Small intestine (tissue), 16 donors: Measurements from ENCODE around the gene PRICKLE2. TPM values are rescaled to one million over a fixed set of nuclear protein-coding genes. Genes with fewer than 3 reads are reported as not detected.

Source experiments
- DNase-seq, 2 donors: peaks; one replicate each; pipeline versions ENCODE4 v3.0.0 to v3.0.0-alpha.2; 2013
- FAIRE-seq: peaks from 2 replicates; lab custom pipeline; 2012; peaks lifted over from hg19 to GRCh38; lab: Jason Lieb, UNC
- H3K27ac ChIP-seq, 3 donors: one replicate each; pipeline ENCODE4 v1.5.1; 2013; ENCODE audit warnings: low read length in 2 of 3, mild to moderate bottlenecking in 2 of 3, control low read depth in 1 of 3, inconsistent platforms in 1 of 3, low read depth in 1 of 3, moderate library complexity in 1 of 3
- H3K27me3 ChIP-seq, 3 donors: one replicate each; pipeline ENCODE4 v1.6.1; 2013; ENCODE audit warnings: low read length in 3 of 3, inconsistent platforms in 1 of 3; ENCODE audit not compliant: control insufficient read depth in 3 of 3, insufficient read depth in 3 of 3
- H3K36me3 ChIP-seq, 3 donors: one replicate each; pipeline ENCODE4 v1.6.1; 2013; ENCODE audit warnings: low read length in 3 of 3, inconsistent platforms in 1 of 3, low read depth in 1 of 3, mild to moderate bottlenecking in 1 of 3, moderate library complexity in 1 of 3; ENCODE audit not compliant: control insufficient read depth in 3 of 3, insufficient read depth in 2 of 3
- H3K4me1 ChIP-seq, 3 donors: one replicate each; pipeline ENCODE4 v1.6.1; 2013; ENCODE audit warnings: low read length in 2 of 3, inconsistent platforms in 1 of 3, low read depth in 1 of 3, mild to moderate bottlenecking in 1 of 3, moderate library complexity in 1 of 3; ENCODE audit not compliant: control insufficient read depth in 3 of 3, insufficient read depth in 2 of 3
- H3K4me3 ChIP-seq, 3 donors: one replicate each; pipeline ENCODE4 v1.5.1; 2013; ENCODE audit warnings: low read length in 3 of 3, control low read depth in 1 of 3, inconsistent platforms in 1 of 3, low read depth in 1 of 3, mild to moderate bottlenecking in 1 of 3, moderate library complexity in 1 of 3
- H3K9me3 ChIP-seq, 2 donors: one replicate each; pipeline ENCODE4 v1.6.1; 2013; ENCODE audit warnings: low read depth in 1 of 2, low read length in 1 of 2; ENCODE audit not compliant: control insufficient read depth in 2 of 2, insufficient read depth in 1 of 2
- WGBS, 3 donors: extraction: QIAGEN DNeasy Blood & Tissue Kit; methylation state at CpG; one replicate each; pipeline ENCODE4 v1.1.7; 2013; 5-methylcytosine and 5-hydroxymethylcytosine counted together
- long read RNA-seq, 10 donors: transcript quantifications; one replicate each; lab custom pipeline, GENCODE V29; 2026
- polyA plus RNA-seq, 4 donors: library from polyadenylated mRNA; stranded (reverse) in 3 of 4; unstranded in 1 of 4; fragments of 200-250 nt in 3 of 4; fragments of 120-200 nt in 1 of 4; gene quantifications; one replicate each; pipeline versions ENCODE4 v1.2.1 to v1.2.3, GENCODE V29; 2013
- donor health status: healthy with polysubstance abuse.
- donor health status: control.
- donor health status: control.
- donor health status: Bipolar disorder and iron deficiency.
- donor health status: healthy.

PRICKLE2 gene
- 1 to 10 TPM in 2 of 4 donors, under 1 TPM in 1, not detected in 1; 0.54 to 3.7 (median 2.5) TPM for polyA plus RNA-seq
- long read RNA-seq, donor 1 = 0 reads
- long read RNA-seq, donor 2, full-length matches to known transcripts = 4 of 4 reads
- long read RNA-seq, donor 2, partial matches to known transcripts = 0 of 4 reads
- long read RNA-seq, donor 2, other reads (novel, unspliced or antisense) = 0 of 4 reads
- long read RNA-seq, donor 3, full-length matches to known transcripts = 9 of 9 reads
- long read RNA-seq, donor 3, partial matches to known transcripts = 0 of 9 reads
- long read RNA-seq, donor 3, other reads (novel, unspliced or antisense) = 0 of 9 reads
- long read RNA-seq, donor 4 = 0 reads
- long read RNA-seq, donor 5, full-length matches to known transcripts = 1 of 1 reads
- long read RNA-seq, donor 5, partial matches to known transcripts = 0 of 1 reads
- long read RNA-seq, donor 5, other reads (novel, unspliced or antisense) = 0 of 1 reads
- long read RNA-seq, donor 6, full-length matches to known transcripts = 4 of 4 reads
- long read RNA-seq, donor 6, partial matches to known transcripts = 0 of 4 reads
- long read RNA-seq, donor 6, other reads (novel, unspliced or antisense) = 0 of 4 reads
- long read RNA-seq, donor 7 = 0 reads
- long read RNA-seq, donor 8, full-length matches to known transcripts = 1 of 1 reads
- long read RNA-seq, donor 8, partial matches to known transcripts = 0 of 1 reads
- long read RNA-seq, donor 8, other reads (novel, unspliced or antisense) = 0 of 1 reads
- long read RNA-seq, donor 9, full-length matches to known transcripts = 3 of 3 reads
- long read RNA-seq, donor 9, partial matches to known transcripts = 0 of 3 reads
- long read RNA-seq, donor 9, other reads (novel, unspliced or antisense) = 0 of 3 reads
- long read RNA-seq, donor 10, full-length matches to known transcripts = 36 of 43 reads
- long read RNA-seq, donor 10, partial matches to known transcripts = 7 of 43 reads
- long read RNA-seq, donor 10, other reads (novel, unspliced or antisense) = 0 of 43 reads

- whole genome bisulfite sequencing, 3 donors = 20 to 24% (median 20%) methylated on average over 13 of the region's 13 CpGs
- Histone ChIP-seq H3K27me3 (no peaks in the 10 kb centered on the region), H3K9me3 (no peaks in the 10 kb centered on the region), H3K27ac (peak within 1 kb of the TSS in 2 of 3 donors; percentile 75 to 78), H3K36me3 (no peaks in the 10 kb centered on the region), H3K4me3 (peak within 1 kb of the TSS in 1 of 3 donors; percentile 36), H3K4me1 (peaks cover 0 to 9% (median 7%) of the 10 kb centered on the region in 3 donors)
- DNase-seq = peak; percentile 33 to 43
- no peak for FAIRE-seq
Observed at GRCh38 chr3:64224826-64225610, at the start of gene PRICKLE2. Gene PRICKLE2, minus strand, starts transcription at chr3:64225466. Its CDS starts 26,539 bp downstream, at chr3:64198927.

- 89 to 91% (median 89%) methylated on average over 3 of the region's 3 CpGs for WGBS, 3 donors
- H3K36me3 ChIP-seq = no peaks in the 10 kb centered on the region
- no peak for FAIRE-seq
Observed at GRCh38 chr3:64272842-64273241, 47.6 kb upstream of the PRICKLE2 start.

GRCh38 chr3:64272271-64272670 lies 47.0 kb upstream of the PRICKLE2 start:
- FAIRE-seq (no peak), DNase-seq (no peak)
- WGBS, 3 donors = 94 to 96% (median 94%) methylated on average over 2 of the region's 2 CpGs
- no peaks in the 10 kb centered on the region for H3K4me1 ChIP-seq
- H3K4me3 ChIP-seq = no peak overlapping the region
- no peaks in the 10 kb centered on the region for H3K9me3 ChIP-seq
- no peaks in the 10 kb centered on the region for H3K36me3 ChIP-seq
- no peak overlapping the region for H3K27ac ChIP-seq
- peaks cover 0 to 2% (median 0%) of the 10 kb centered on the region in 3 donors for H3K27me3 ChIP-seq

More at GRCh38 chr3:64272842-64273241, 47.6 kb upstream of the PRICKLE2 start:
- Histone ChIP-seq H3K9me3 (no peaks in the 10 kb centered on the region), H3K27ac (no peak overlapping the region), H3K4me3 (no peak overlapping the region), H3K27me3 (peaks cover 0 to 2% (median 0%) of the 10 kb centered on the region in 3 donors), H3K4me1 (no peaks in the 10 kb centered on the region)
- no peak for DNase-seq

- Histone ChIP-seq H3K27ac (no peak overlapping the region), H3K9me3 (no peaks in the 10 kb centered on the region), H3K4me3 (no peak overlapping the region), H3K36me3 (no peaks in the 10 kb centered on the region), H3K27me3 (peaks cover 0 to 2% (median 0%) of the 10 kb centered on the region in 3 donors), H3K4me1 (no peaks in the 10 kb centered on the region)
- FAIRE-seq = no peak
- no peak for DNase-seq
- WGBS, 3 donors = 81 to 89% (median 81%) methylated on average over 2 of the region's 2 CpGs
Observed at GRCh38 chr3:64271631-64272030, 46.4 kb upstream of the PRICKLE2 start.

- no peak overlapping the region for H3K4me3 ChIP-seq
- H3K9me3 ChIP-seq = no peaks in the 10 kb centered on the region
- DNase-seq = no peak
- 84 to 93% (median 92%) methylated on average over 3 of the region's 3 CpGs for WGBS, 3 donors
- no peak for FAIRE-seq
- peaks cover 0 to 2% (median 0%) of the 10 kb centered on the region in 3 donors for H3K27me3 ChIP-seq
- H3K36me3 ChIP-seq = no peaks in the 10 kb centered on the region
- no peaks in the 10 kb centered on the region for H3K4me1 ChIP-seq
- no peak overlapping the region for H3K27ac ChIP-seq
Observed at GRCh38 chr3:64270866-64271260, 45.6 kb upstream of the PRICKLE2 start.

GRCh38 chr3:64270142-64270865 lies 45.0 kb upstream of the PRICKLE2 start:
- 74 to 86% (median 84%) methylated on average over 2 of the region's 2 CpGs for WGBS, 3 donors
- Histone ChIP-seq H3K9me3 (no peaks in the 10 kb centered on the region), H3K4me3 (no peak overlapping the region), H3K36me3 (no peaks in the 10 kb centered on the region), H3K27ac (no peak overlapping the region), H3K4me1 (no peaks in the 10 kb centered on the region), H3K27me3 (peaks cover 0 to 2% (median 0%) of the 10 kb centered on the region in 3 donors)
- FAIRE-seq (no peak), DNase-seq (no peak)

- no peak for DNase-seq
- FAIRE-seq = no peak
- H3K9me3 ChIP-seq = no peaks in the 10 kb centered on the region
- H3K36me3 ChIP-seq = no peaks in the 10 kb centered on the region
- H3K4me3 ChIP-seq = no peak overlapping the region
- peaks cover 0 to 2% (median 0%) of the 10 kb centered on the region in 3 donors for H3K27me3 ChIP-seq
- 30 to 66% (median 44%) methylated on average over 4 of the region's 4 CpGs for WGBS, 3 donors
- H3K27ac ChIP-seq = no peak overlapping the region
- no peaks in the 10 kb centered on the region for H3K4me1 ChIP-seq
Observed at GRCh38 chr3:64268926-64269325, 43.7 kb upstream of the PRICKLE2 start.
